A549 (cell line): Measurements from ENCODE around the gene ZBTB48.

Source experiments
- CBX8 ChIP-seq: fragments of 200-600 bp; sonication (generic); IDR thresholded peaks from 2 replicates; pipeline ENCODE4 v1.6.1; 2016
- CEBPB ChIP-seq, 2 experiments: fragments of >200 bp in 1 of 2; sonication (Bioruptor Twin) in 1 of 2; formaldehyde crosslinking in 1 of 2; IDR thresholded peaks; 2 replicates each; pipeline ENCODE4 v1.6.1; 2012 to 2016
- EP300 ChIP-seq, 2 experiments: fragments of >200 bp; sonication (Bioruptor Twin); formaldehyde crosslinking; IDR thresholded peaks; 2 replicates in 1 of 2; 3 replicates in 1 of 2; pipeline ENCODE4 v1.6.1; 2016 to 2017
- ESRRA ChIP-seq: fragments of 150-350 bp; IDR thresholded peaks from 2 replicates; pipeline ENCODE4 v1.6.1; 2014; ENCODE audit warnings: mild to moderate bottlenecking, low read length, borderline replicate concordance
- HDAC2 ChIP-seq: fragments of 200-600 bp; sonication (generic); IDR thresholded peaks from 2 replicates; pipeline ENCODE4 v1.6.1; 2016
- JUNB ChIP-seq: fragments of >200 bp; sonication (Bioruptor Twin); formaldehyde crosslinking; IDR thresholded peaks from 2 replicates; pipeline ENCODE4 v1.6.1; 2016
- MYC ChIP-seq: IDR thresholded peaks from 2 replicates; pipeline ENCODE4 v1.6.1; 2012; ENCODE audit warnings: mild to moderate bottlenecking, inconsistent platforms, low read length, improper control_type of control experiment, borderline replicate concordance
- NFE2L2 ChIP-seq: fragments of 150-350 bp; conservative IDR thresholded peaks from 2 replicates; pipeline ENCODE4 v1.6.1; 2014; ENCODE audit warnings: low read length
- NR3C1 ChIP-seq: fragments of >200 bp; sonication (Bioruptor Twin); formaldehyde crosslinking; IDR thresholded peaks from 3 replicates; pipeline ENCODE4 v1.6.1; 2017
- POLR2A ChIP-seq: IDR thresholded peaks from 2 replicates; pipeline ENCODE4 v1.6.1; 2012; ENCODE audit warnings: mild to moderate bottlenecking, low read length
- TP53 ChIP-seq: fragments of 250-450 bp; sonication (Bioruptor Pico); IDR thresholded peaks from 2 replicates; pipeline ENCODE4 v1.5.0; 2021; ENCODE audit warnings: mild to moderate bottlenecking, moderate library complexity
- USF2 ChIP-seq: fragments of 450-650 bp; IDR thresholded peaks from 2 replicates; pipeline ENCODE4 v1.6.1; 2014; ENCODE audit warnings: antibody characterized with exemption
- TF ChIP-seq, protein P1 (sequence below): IDR thresholded peaks from 2 replicates; pipeline ENCODE4 v1.6.1; 2012
- TF ChIP-seq, protein P2 (sequence below): fragments of >200 bp; sonication (Bioruptor Twin); formaldehyde crosslinking; IDR thresholded peaks from 3 replicates; pipeline ENCODE4 v1.5.1; 2016

DNA sequence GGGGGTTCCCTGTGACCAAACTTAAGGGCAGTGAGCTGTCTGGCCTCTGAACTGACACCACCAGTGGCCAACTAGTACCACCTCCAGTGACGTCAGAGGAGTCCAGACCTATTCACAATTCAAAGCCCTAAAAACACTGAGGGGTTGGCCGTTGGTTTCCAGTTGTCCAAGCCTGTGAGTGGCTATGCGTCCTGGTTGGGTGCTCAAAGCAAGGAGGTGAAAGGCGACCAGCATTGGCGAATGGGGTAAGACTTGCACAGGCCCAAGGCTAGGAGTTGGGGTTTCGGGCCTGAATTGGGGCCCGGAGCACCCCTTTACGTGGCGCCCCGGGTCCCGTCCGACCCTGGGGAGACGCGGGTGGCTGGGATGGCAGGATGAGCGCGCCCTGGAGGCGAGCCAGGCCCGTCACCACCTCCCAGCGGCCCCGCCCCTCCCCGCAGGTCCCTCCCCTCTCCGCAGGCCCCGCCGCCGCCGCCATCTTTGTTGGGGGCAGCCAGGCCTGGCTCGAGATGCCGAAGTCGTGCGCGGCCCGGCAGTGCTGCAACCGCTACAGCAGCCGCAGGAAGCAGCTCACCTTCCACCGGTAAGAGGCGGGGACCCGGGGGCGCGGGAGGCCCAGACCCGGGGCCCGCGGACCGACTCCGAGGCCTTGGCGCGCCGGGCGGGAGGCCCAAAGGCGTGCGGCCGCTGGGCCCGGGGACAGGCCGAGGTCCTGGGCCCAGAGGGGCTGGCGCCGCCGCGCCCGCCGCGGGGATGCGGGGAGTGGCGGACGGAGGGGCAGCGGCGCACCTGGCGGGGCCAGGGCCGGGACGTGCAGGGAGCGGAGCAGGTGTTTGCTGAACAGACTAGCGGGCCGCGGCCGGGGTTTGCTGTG lies 45.2 kb downstream of the ZBTB48 start, which contains the start of gene THAP3:
- TF ChIP-seq HDAC2 = no peak
- no peak for TF ChIP-seq NFE2L2
- TF ChIP-seq USF2 = no peak
- TF ChIP-seq TP53 (CRISPR knock-in tag) = no peak
- TF ChIP-seq CEBPB (IDR thresholded peaks at IDR 0.05) = no peak
- TF ChIP-seq, protein P1, sequence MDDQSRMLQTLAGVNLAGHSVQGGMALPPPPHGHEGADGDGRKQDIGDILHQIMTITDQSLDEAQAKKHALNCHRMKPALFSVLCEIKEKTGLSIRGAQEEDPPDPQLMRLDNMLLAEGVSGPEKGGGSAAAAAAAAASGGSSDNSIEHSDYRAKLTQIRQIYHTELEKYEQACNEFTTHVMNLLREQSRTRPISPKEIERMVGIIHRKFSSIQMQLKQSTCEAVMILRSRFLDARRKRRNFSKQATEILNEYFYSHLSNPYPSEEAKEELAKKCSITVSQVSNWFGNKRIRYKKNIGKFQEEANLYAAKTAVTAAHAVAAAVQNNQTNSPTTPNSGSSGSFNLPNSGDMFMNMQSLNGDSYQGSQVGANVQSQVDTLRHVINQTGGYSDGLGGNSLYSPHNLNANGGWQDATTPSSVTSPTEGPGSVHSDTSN = peak; percentile 67
- no peak for TF ChIP-seq JUNB
- no peak for TF ChIP-seq EP300 (IDR thresholded peaks at IDR 0.05)
- TF ChIP-seq ESRRA = no peak
- TF ChIP-seq, protein P2, sequence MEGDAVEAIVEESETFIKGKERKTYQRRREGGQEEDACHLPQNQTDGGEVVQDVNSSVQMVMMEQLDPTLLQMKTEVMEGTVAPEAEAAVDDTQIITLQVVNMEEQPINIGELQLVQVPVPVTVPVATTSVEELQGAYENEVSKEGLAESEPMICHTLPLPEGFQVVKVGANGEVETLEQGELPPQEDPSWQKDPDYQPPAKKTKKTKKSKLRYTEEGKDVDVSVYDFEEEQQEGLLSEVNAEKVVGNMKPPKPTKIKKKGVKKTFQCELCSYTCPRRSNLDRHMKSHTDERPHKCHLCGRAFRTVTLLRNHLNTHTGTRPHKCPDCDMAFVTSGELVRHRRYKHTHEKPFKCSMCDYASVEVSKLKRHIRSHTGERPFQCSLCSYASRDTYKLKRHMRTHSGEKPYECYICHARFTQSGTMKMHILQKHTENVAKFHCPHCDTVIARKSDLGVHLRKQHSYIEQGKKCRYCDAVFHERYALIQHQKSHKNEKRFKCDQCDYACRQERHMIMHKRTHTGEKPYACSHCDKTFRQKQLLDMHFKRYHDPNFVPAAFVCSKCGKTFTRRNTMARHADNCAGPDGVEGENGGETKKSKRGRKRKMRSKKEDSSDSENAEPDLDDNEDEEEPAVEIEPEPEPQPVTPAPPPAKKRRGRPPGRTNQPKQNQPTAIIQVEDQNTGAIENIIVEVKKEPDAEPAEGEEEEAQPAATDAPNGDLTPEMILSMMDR = no peak
- peak; percentile 32; the same call in 1 of the 2 replicates for TF ChIP-seq POLR2A
- TF ChIP-seq NR3C1 = no peak
- TF ChIP-seq CBX8 = no peak
- TF ChIP-seq MYC = no peak
